HL-60 (cell line): ENCODE results near the gene ZNF747.

Experiments used
- GABPA ChIP-seq: IDR thresholded peaks from 2 replicates; pipeline ENCODE4 v1.6.1; 2012; ENCODE audit warnings: low read depth
- POLR2AphosphoS5 ChIP-seq: IDR thresholded peaks from 2 replicates; pipeline ENCODE4 v1.6.1; 2012; ENCODE audit warnings: low read depth
- TF ChIP-seq, protein P1 (sequence below): IDR thresholded peaks from one replicate; pipeline ENCODE4 v1.5.1; 2011; ENCODE audit warnings: low read length, control low read depth, inconsistent platforms; ENCODE audit not compliant: insufficient read depth
- TF ChIP-seq, protein P2 (sequence below): IDR thresholded peaks from 2 replicates; pipeline ENCODE4 v1.6.1; 2012; ENCODE audit warnings: low read depth; ENCODE audit not compliant: insufficient replicate concordance

DNA sequence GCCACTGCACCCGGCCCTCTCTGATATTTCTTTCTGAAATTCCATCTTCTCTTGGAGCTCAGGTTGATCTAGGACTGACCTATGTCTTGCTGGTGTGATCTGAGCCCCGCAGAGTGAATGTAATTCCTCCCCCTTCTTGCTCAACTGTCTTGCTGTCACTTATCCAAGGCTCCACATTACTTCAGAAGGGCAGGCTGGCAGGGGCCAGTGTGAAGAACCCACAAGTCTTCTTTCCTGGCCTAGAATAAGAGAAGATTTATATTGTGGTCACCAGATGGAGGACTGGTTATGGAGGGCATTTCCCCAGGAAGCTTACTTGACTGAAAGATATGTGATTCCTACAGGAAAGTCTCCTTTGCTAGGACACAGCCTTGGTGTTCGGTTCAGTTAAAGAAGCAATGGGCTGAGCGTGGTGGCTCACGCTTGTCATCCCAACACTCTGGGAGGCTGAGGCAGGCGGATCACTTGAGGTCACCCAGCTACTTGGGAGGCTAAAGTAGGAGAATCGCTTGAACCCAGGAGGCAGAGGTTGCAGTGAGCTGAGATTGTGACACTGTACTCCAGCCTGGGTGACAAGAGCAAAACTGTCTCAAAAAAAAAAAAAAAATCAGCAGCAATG is 48.7 kb downstream of the ZNF747 start:
- TF ChIP-seq, protein P1, sequence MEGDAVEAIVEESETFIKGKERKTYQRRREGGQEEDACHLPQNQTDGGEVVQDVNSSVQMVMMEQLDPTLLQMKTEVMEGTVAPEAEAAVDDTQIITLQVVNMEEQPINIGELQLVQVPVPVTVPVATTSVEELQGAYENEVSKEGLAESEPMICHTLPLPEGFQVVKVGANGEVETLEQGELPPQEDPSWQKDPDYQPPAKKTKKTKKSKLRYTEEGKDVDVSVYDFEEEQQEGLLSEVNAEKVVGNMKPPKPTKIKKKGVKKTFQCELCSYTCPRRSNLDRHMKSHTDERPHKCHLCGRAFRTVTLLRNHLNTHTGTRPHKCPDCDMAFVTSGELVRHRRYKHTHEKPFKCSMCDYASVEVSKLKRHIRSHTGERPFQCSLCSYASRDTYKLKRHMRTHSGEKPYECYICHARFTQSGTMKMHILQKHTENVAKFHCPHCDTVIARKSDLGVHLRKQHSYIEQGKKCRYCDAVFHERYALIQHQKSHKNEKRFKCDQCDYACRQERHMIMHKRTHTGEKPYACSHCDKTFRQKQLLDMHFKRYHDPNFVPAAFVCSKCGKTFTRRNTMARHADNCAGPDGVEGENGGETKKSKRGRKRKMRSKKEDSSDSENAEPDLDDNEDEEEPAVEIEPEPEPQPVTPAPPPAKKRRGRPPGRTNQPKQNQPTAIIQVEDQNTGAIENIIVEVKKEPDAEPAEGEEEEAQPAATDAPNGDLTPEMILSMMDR, result no peak
- TF ChIP-seq, protein P2, sequence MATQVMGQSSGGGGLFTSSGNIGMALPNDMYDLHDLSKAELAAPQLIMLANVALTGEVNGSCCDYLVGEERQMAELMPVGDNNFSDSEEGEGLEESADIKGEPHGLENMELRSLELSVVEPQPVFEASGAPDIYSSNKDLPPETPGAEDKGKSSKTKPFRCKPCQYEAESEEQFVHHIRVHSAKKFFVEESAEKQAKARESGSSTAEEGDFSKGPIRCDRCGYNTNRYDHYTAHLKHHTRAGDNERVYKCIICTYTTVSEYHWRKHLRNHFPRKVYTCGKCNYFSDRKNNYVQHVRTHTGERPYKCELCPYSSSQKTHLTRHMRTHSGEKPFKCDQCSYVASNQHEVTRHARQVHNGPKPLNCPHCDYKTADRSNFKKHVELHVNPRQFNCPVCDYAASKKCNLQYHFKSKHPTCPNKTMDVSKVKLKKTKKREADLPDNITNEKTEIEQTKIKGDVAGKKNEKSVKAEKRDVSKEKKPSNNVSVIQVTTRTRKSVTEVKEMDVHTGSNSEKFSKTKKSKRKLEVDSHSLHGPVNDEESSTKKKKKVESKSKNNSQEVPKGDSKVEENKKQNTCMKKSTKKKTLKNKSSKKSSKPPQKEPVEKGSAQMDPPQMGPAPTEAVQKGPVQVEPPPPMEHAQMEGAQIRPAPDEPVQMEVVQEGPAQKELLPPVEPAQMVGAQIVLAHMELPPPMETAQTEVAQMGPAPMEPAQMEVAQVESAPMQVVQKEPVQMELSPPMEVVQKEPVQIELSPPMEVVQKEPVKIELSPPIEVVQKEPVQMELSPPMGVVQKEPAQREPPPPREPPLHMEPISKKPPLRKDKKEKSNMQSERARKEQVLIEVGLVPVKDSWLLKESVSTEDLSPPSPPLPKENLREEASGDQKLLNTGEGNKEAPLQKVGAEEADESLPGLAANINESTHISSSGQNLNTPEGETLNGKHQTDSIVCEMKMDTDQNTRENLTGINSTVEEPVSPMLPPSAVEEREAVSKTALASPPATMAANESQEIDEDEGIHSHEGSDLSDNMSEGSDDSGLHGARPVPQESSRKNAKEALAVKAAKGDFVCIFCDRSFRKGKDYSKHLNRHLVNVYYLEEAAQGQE, result no peak
- TF ChIP-seq POLR2AphosphoS5, result no peak
- TF ChIP-seq GABPA, result no peak
